Activated naive CD8-positive, alpha-beta T cell treated with anti-CD3 and anti-CD28 coated beads for 36 hours (primary cell): ENCODE results near the gene SERINC5. TPM values are rescaled to one million over a fixed set of nuclear protein-coding genes. Genes with fewer than 3 reads are reported as not detected.
"Not testable (repeated sequence)": the region's sequence is repeated elsewhere in the genome, so short reads cannot be mapped to it uniquely, and the experiment has no call there.

Experiments
- DNase-seq: peaks from one replicate; pipeline ENCODE4 v3.0.0; 2021
- H3K27ac Mint-ChIP-seq: one replicate; pipeline ENCODE4 v1.8.0; 2022; ENCODE audit warnings: mild to moderate bottlenecking, moderate library complexity, mixed read lengths
- H3K27me3 Mint-ChIP-seq: one replicate; pipeline ENCODE4 v1.8.0; 2022; ENCODE audit warnings: mild to moderate bottlenecking, mixed read lengths
- H3K36me3 Mint-ChIP-seq: one replicate; pipeline ENCODE4 v1.8.0; 2021; ENCODE audit warnings: mild to moderate bottlenecking, mixed read lengths
- H3K4me1 Mint-ChIP-seq: one replicate; pipeline ENCODE4 v1.8.0; 2021; ENCODE audit warnings: mixed read lengths
- H3K4me3 Mint-ChIP-seq: one replicate; pipeline ENCODE4 v1.8.0; 2022; ENCODE audit warnings: mild to moderate bottlenecking, moderate library complexity, mixed read lengths
- H3K9me3 Mint-ChIP-seq: one replicate; pipeline ENCODE4 v1.8.0; 2022; ENCODE audit warnings: mixed read lengths
- total RNA-seq, 2 experiments: library from RNA; stranded (reverse); gene quantifications; one replicate each; pipeline ENCODE4 v1.2.3, GENCODE V29; 2021

The SERINC5 gene
- total RNA-seq, 2 experiments from 2014 or later: 22.0 to 25.1 TPM

GRCh38 chr5:80092486-80093107, 163.3 kb downstream of the SERINC5 start:
- no peaks in the 10 kb centered on the region for H3K27me3 Mint-ChIP-seq
- peaks cover 2% of the 10 kb centered on the region for H3K36me3 Mint-ChIP-seq
- no peak for DNase-seq
- peak overlapping the region; percentile 49 for H3K27ac Mint-ChIP-seq
- H3K9me3 Mint-ChIP-seq: no peaks in the 10 kb centered on the region
- no peak overlapping the region for H3K4me3 Mint-ChIP-seq
- peaks cover 10% of the 10 kb centered on the region for H3K4me1 Mint-ChIP-seq

DNA sequence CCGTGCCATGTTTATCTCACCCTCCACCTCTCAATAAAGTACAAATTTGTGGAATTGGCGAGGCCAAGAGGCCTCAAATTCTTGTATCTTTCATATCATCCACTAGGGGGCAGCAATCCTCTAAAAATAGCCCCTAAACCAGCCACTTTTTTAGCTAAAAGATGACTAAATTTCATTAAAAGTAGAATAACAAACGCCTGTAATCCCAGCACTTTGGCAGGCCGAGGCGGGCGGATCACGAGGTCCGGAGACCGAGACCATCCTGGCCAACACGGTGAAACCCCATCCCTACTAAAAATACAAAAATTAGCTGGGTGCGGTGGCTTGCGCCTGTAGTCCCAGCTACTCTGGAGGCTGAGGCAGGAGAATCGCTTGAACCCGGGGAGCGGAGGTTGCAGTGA, 164.1 kb downstream of the SERINC5 start:
- H3K27ac Mint-ChIP-seq: peak overlapping the region; percentile 67
- not testable (repeated sequence) for H3K27me3 Mint-ChIP-seq, DNase-seq, H3K9me3 Mint-ChIP-seq, H3K36me3 Mint-ChIP-seq, H3K4me1 Mint-ChIP-seq, H3K4me3 Mint-ChIP-seq

GRCh38 chr5:80090884-80091166, 165.0 kb downstream of the SERINC5 start:
- no peak overlapping the region for H3K27ac Mint-ChIP-seq
- no peaks in the 10 kb centered on the region for H3K36me3 Mint-ChIP-seq
- no peak overlapping the region for H3K4me3 Mint-ChIP-seq
- DNase-seq: no peak
- peaks cover 10% of the 10 kb centered on the region for H3K4me1 Mint-ChIP-seq
- no peaks in the 10 kb centered on the region for H3K9me3 Mint-ChIP-seq
- H3K27me3 Mint-ChIP-seq: no peaks in the 10 kb centered on the region

- Mint-ChIP-seq H3K27ac (peak overlapping the region; percentile 83), H3K4me1 (peaks cover 6% of the 10 kb centered on the region), H3K27me3 (no peaks in the 10 kb centered on the region), H3K4me3 (peak overlapping the region; percentile 71), H3K9me3 (no peaks in the 10 kb centered on the region), H3K36me3 (no peaks in the 10 kb centered on the region)
- DNase-seq: peak; percentile 18
These were observed 172.6 kb downstream of the SERINC5 start for GRCh38 chr5:80083101-80083890.

- Mint-ChIP-seq H3K4me3 (peak overlapping the region; percentile 71), H3K27me3 (no peaks in the 10 kb centered on the region), H3K27ac (peak overlapping the region; percentile 83), H3K36me3 (no peaks in the 10 kb centered on the region), H3K4me1 (peaks cover 6% of the 10 kb centered on the region), H3K9me3 (no peaks in the 10 kb centered on the region)
- peak; percentile 61 for DNase-seq
These were observed 173.1 kb downstream of the SERINC5 start for GRCh38 chr5:80082731-80083100.

DNA sequence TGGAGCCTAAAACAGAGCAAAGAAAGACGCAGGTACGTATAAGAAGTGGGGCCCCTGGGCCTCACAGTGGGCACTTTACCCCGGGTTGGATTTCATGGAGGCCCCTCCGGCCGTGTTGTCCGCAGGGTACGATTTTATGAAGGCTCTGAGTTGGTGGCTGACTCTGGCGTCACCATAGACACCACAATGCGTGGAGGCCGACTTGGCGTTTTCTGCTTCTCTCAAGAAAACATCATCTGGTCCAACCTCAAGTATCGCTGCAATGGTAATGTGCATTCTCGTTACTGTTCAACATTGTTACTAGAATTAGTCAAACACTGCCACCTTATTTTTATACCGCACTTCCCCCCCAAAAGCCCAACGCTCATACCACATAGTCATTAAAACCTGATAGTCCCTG, 173.6 kb downstream of the SERINC5 start:
- H3K27ac Mint-ChIP-seq: no peak overlapping the region
- H3K4me1 Mint-ChIP-seq: peaks cover 6% of the 10 kb centered on the region

DNA sequence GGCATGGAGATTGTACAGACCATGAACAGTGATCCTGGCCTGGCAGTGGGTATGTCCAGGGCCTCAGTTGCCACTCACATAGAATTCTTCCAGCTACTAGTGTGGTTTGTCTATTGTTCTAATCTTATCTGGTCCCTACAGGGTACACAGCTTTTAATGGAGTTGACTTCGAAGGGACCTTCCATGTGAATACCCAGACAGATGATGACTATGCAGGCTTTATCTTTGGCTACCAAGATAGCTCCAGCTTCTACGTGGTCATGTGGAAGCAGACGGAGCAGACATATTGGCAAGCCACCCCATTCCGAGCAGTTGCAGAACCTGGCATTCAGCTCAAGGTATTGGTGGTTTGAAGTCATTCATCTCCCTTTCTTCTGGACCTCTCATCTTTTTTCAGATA, 176.9 kb downstream of the SERINC5 start:
- Mint-ChIP-seq H3K9me3 (no peaks in the 10 kb centered on the region), H3K36me3 (no peaks in the 10 kb centered on the region), H3K4me1 (peaks cover 6% of the 10 kb centered on the region), H3K4me3 (no peak overlapping the region), H3K27ac (no peak overlapping the region), H3K27me3 (no peaks in the 10 kb centered on the region)
- no peak for DNase-seq

More for the DNA sequence above, 173.6 kb downstream of the SERINC5 start:
- DNase-seq: no peak
- H3K9me3 Mint-ChIP-seq: no peaks in the 10 kb centered on the region
- H3K4me3 Mint-ChIP-seq: no peak overlapping the region
- no peaks in the 10 kb centered on the region for H3K27me3 Mint-ChIP-seq
- H3K36me3 Mint-ChIP-seq: no peaks in the 10 kb centered on the region

- Mint-ChIP-seq H3K9me3 (no peaks in the 10 kb centered on the region), H3K4me1 (no peaks in the 10 kb centered on the region), H3K27ac (no peak overlapping the region), H3K4me3 (no peak overlapping the region), H3K27me3 (no peaks in the 10 kb centered on the region), H3K36me3 (no peaks in the 10 kb centered on the region)
- no peak for DNase-seq
These were observed 178.7 kb downstream of the SERINC5 start for GRCh38 chr5:80077051-80077714.

GRCh38 chr5:80076131-80077050, 179.5 kb downstream of the SERINC5 start:
- Mint-ChIP-seq H3K4me3 (no peak overlapping the region), H3K36me3 (no peaks in the 10 kb centered on the region), H3K9me3 (no peaks in the 10 kb centered on the region), H3K4me1 (no peaks in the 10 kb centered on the region), H3K27me3 (no peaks in the 10 kb centered on the region), H3K27ac (no peak overlapping the region)
- no peak for DNase-seq

DNA sequence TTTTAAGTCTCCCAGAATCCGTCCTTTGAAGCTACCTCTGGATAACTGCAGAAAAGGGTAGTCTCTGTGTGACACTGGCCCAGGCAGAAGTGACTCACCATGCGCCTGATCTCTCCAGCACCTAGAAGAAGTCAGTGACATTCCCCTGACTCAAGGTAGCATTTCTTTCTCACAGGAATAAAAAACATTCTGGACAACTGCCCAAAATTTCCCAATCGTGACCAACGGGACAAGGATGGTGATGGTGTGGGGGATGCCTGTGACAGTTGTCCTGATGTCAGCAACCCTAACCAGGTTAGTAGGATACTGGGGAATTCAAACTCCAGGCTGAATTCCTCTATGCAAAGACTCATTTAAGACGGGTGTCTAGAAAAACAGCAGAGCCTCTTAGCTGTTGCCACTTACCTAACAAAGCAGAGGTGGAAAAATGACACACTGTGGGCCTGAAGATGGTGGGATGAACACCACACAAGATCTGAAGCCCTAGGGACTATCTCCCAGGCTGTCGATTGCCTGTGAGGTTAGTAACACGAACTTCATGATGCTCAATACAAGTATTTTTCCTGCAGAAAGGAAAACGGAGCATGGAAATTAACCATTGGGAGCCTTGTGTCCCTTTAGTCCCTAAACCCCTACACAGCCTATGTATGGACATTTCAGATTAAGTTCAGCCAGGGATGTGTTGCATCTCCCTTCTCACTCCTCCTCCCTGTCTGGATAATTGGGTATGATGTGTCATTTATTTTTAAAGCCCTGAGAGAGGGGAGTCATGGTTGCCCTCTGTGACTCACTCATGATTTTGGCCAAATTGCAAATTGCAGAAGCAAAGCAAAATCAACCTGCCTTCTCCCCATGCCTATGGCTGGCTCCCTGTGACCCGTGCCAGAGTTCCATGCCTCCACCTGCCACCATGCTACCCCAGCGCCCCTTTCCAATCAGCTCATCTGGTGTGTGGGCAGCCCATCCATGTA, 183.5 kb downstream of the SERINC5 start:
- peaks cover 5% of the 10 kb centered on the region for H3K4me1 Mint-ChIP-seq

DNA sequence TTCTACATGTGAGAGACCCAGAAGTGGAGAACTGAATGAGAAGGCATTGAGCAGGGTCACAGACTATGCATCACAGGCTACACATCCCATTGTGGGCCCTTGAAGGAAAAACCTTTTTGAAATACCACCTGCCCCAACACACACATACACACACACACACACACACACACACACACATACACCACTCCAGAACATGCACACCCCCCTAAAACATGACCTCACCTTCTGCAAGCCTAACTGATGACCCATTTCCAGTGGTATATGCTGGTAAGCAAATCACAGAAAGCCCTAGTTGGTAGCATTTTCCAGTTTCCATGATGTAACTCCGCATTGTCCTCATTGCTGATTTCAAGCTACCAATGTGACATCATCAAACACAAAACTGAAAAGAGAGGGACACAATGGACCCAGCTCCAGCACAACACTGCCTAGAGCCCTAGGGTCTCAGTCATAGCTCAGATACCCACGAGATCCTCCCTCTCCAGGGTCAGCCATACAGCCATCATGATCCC, 184.3 kb downstream of the SERINC5 start:
- H3K4me1 Mint-ChIP-seq: peaks cover 5% of the 10 kb centered on the region
- no peaks in the 10 kb centered on the region for H3K36me3 Mint-ChIP-seq
- H3K27me3 Mint-ChIP-seq: no peaks in the 10 kb centered on the region
- H3K9me3 Mint-ChIP-seq: no peaks in the 10 kb centered on the region
- H3K4me3 Mint-ChIP-seq: no peak overlapping the region
- no peak overlapping the region for H3K27ac Mint-ChIP-seq
- DNase-seq: no peak

More for the DNA sequence above, 183.5 kb downstream of the SERINC5 start:
- Mint-ChIP-seq H3K27me3 (no peaks in the 10 kb centered on the region), H3K36me3 (no peaks in the 10 kb centered on the region), H3K4me3 (no peak overlapping the region), H3K27ac (no peak overlapping the region), H3K9me3 (no peaks in the 10 kb centered on the region)
- DNase-seq: no peak

- Mint-ChIP-seq H3K27me3 (no peaks in the 10 kb centered on the region), H3K27ac (no peak overlapping the region), H3K4me3 (no peak overlapping the region), H3K36me3 (no peaks in the 10 kb centered on the region), H3K9me3 (no peaks in the 10 kb centered on the region), H3K4me1 (peaks cover 5% of the 10 kb centered on the region)
- no peak for DNase-seq
These were observed 185.4 kb downstream of the SERINC5 start for GRCh38 chr5:80070338-80071056.

DNA sequence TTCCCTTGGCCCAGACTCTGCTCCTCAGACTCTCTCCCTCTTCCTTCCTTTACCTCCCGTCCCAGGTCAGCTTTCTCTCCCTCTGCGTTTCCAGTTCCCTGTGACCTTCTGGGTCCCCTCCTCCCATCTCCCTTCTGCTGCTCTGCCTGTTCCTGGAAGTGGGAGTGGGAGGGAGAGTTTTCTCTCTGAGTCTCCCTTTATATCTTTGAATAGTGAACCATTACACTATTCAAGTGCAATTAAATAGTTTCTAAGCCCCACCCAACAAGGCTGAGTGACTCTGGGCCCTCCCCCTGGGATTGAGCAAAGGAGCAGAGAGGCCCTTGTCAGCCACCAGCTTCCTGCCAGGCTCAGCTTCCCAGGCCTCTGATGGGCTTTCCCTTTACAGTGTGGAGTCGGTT, 185.9 kb downstream of the SERINC5 start:
- H3K4me3 Mint-ChIP-seq: no peak overlapping the region
- H3K27ac Mint-ChIP-seq: no peak overlapping the region
- no peak for DNase-seq
- H3K36me3 Mint-ChIP-seq: no peaks in the 10 kb centered on the region
- H3K9me3 Mint-ChIP-seq: no peaks in the 10 kb centered on the region
- no peaks in the 10 kb centered on the region for H3K27me3 Mint-ChIP-seq
- peaks cover 5% of the 10 kb centered on the region for H3K4me1 Mint-ChIP-seq
